GM18909 (cell line): ENCODE data around the gene HMGCL.
A peak's percentile ranks its signal among the peaks of the same experiment; 100 is the strongest.
"Not testable (repeated sequence)": the region's sequence is repeated elsewhere in the genome, so short reads cannot be mapped to it uniquely, and the experiment has no call there.

Experiments used
- ATAC-seq: cut with Tn5 transposase; IDR thresholded peaks from one replicate; pipeline ENCODE4 v1.9.1; 2021; ENCODE audit warnings: mild to moderate bottlenecking; ENCODE audit not compliant: unreplicated experiment, poor library complexity

HMGCL gene

DNA sequence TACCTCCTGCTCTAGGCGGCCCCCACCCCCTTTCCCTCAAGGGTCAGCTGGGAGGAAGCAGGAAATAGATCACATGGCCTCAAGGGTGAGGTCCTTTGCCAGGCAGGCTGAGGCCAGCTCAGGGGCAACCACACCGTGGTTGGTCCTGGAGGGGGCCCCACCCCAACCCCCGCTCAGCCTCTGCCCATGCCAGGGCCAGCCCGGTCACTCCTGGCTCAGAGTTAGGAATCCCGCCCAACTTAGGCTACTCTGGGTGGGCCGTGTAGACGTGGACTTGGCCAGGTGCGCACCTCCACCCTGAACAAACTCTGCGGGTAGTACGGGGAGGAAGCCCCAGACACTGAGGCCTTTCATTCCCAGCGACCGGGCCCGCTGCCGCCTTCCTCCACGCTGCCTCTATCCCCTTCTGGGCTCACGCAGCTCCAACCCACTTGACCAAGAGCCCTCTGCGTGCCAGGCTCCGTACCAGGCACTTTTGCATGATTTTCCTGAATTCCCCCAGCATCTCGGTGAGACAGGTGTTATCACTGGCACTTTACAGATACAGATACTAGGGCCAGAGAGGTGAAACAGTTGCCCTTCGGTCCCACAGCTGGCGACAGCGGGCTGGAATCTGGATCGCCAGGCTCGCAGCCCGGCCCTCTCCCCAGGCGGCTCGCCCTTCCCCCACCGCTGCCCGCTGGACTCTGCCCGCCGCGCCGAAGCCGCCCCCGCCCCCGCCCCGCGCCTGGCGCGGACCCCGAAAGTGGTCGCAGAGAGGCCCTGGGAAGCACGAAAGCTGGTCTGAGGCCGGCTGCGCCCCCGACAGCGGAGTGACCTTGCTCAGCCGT is 25.4 kb downstream of the HMGCL start:
- ATAC-seq: peak; percentile 14

- ATAC-seq: no peak
These were observed 26.0 kb downstream of the HMGCL start for GRCh38 chr1:23799255-23799569.

- no peak for ATAC-seq
These were observed 26.5 kb downstream of the HMGCL start for GRCh38 chr1:23798662-23799142.

DNA sequence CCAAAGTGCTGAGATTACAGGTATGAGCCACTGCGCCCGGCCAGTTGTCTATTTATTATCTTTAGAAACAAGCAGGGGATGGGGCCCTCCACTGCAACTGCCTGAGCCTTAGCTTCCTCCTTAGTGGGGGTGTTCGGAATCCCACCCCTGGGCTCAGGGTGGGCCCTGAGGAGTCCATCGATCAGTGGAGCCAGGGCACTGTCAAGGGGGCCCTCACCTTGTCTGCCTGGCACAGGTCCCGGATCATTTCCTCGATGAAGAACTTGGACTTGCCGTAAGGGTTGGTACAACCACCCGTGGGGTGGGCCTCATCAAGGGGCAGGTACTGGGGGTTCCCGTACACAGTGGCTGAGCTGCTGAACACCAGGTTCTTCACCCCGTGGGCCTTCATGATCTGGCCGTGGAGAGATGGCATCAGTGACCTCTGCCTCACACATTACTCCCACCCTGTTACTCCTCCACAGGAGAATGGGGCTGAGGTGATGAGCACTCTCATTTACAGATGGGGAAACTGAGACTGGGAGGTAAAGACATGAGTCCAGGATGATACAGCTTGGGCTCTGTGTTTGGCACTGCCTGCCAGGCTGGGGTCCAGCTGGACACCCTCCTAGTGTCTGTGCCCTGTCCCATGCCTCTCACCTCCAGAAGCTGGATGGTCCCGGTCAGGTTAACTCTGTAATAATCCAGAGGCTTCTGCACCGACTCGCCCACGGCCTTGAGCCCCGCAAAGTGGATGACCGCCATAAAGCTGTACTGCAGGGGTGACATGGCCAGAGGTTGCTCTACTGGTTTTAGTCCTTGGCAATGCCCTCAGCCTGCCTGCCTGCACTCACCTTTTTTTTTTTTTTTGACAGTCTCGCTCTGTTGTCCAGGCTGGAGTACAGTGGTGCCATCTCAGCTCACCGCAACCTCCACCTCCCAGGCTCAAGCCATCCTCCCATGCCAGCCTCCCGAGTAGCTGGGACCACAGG is 27.5 kb downstream of the HMGCL start:
- no peak for ATAC-seq

GRCh38 chr1:23796466-23797271 is 28.6 kb downstream of the HMGCL start:
- ATAC-seq: no peak

DNA sequence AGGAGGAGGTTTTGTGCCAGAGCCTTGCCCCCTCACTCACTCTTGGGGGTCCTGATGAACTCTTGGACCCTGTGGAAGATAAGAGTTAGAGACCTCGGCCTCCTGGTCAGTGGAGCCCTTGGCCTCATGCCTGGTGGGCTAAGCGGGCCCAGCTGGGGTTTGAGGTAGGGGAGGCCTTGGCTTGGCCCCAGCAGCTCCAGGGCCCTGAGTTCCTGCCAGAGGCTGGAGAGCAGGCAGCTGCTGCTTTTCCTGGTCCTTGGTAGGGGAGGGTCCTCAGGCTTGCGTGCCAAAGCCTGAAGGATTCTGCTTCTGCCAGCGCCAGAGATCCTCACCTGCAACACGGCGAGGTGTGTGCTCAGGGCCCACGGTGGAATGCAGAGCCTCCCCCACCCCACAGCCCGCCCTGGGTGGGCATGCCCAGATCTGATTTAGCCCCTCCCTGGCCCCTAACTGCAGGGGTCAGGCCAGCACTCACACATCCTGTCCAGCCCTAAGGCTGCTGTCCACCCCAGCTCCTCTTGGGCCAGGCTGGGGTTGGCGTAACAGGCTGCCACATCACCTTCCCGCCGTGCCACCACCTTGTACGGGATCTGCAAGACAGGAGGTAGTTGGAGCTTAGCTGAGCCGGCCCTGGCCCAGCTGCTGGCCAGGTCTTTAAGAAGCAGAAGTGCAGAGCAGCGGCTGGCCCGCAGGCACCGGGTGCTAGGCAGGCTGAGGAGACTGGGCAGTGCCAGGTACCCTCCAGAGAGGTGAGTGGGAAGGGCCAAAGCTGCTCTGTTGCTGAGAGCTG is 29.4 kb downstream of the HMGCL start:
- no peak for ATAC-seq

DNA sequence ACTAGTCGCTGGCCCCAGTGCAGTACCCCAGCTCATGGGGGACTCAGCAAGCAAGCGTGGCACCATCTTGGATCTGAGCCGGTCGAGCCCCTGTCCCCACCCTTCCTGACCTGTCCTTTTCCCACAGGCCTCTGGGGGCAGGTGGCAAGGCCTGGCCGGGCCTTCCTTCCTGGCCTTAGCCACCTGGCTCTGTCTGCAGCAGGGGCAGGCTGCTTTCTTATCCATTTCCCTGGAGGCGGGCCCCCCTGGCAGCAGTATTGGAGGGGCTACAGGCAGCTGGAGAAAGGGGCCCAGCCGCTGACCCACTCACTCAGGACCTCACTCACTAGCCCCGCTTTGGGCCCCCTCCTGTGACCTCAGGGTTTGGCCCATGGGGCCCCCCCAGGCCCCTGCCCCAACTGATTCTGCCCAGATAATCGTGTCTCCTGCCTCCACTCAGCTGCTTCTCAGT is 30.5 kb downstream of the HMGCL start:
- ATAC-seq: not testable (repeated sequence)

DNA sequence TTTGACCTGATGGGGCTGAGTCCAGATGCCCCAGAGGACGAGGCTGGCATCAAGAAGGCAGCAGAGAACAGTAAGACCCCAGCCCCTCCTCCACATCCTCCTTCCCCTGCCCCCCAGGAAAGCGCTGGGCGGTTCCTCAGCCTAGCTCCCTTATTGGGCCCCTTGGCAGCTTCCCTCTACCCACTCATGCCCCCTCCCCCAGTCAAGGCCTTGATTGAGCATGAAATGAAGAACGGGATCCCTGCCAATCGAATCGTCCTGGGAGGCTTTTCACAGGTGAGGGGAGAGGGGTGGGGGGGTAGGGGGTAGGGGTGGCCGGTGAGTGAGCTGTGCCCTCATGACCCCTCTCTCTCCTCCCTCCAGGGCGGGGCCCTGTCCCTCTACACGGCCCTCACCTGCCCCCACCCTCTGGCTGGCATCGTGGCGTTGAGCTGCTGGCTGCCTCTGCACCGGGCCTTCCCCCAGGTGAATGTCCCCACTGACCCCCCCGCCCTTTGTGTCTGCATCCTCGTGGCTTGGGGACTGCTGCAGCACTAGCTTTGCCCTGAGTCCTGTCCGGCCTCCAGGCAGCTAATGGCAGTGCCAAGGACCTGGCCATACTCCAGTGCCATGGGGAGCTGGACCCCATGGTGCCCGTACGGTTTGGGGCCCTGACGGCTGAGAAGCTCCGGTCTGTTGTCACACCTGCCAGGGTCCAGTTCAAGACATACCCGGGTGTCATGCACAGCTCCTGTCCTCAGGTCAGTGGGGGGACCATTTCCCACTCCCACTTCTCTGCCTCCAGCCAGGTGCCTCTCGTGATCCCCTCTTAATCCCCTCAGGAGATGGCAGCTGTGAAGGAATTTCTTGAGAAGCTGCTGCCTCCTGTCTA is 31.1 kb downstream of the HMGCL start:
- no peak for ATAC-seq

DNA sequence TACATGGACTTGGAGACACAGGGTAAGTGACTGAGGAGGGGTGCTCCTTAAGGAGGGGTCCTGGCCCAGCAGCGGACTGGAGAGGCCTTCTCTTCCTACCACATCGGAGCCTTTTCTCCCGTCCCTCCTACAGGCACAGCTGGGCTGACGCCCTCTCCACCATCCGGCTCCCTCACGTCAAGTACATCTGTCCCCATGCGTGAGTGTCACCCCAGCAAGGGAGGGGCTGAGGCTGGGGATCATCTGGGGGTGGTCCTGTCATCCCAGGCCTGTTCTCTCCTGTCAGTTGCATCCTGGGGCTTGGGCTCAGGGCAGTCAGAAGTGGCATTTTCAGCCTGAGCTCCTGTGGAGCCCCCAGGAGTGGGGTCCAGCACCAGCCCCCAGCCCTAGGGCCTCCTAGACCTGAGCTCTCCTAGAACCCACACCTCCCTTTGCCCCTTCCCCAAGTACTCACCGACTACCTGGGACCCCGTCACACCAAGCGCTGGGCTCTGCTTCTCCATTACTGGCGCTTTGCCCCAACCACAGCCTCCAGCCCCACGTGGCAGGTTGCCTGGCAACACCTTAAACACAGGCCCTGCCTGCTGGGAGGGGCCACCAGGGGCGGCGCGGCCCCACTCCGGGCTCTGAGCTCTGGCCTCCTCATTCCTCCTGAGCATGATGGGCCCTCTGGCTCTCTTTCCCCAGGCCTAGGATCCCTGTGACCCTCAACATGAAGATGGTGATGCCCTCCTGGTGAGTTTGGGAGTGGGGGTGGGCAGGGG is 32.0 kb downstream of the HMGCL start:
- no peak for ATAC-seq

DNA sequence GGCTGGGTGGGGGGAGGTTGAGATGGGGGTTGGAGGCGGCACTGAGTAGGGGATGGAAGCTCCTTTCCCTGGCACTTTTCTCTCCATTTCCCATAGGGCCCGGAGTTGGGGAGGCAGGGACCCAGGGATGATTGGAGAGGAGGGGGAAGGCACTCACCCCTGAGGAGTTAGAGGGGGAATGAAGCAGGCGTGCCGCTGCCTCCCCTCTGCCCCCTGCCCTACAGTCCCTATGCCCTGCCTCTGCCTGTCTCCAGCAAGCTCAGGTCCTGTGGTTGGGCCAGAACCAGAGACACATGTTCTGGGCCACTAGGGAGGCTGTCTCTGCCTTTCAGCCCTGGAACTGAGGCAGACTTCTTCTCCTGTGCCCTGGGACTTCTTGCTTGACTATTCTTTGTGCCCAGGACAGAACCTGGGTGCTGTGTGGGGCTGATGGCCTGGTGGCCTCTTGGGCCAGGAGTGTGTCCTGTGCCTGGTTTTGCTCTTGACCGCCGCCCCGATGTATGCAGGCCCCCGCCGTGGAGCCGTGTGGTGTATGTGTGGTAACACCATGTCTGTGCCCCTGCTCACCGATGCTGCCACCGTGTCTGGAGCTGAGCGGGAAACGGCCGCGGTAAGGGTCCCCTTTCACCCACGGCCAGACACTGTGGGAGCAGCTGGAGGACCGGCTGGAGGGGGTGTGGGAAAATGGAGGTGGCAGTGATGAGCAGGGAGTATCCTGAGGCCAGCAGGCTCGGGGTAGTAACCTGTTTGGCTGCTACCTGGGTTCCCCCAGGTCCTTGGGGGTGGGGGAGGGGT is 32.9 kb downstream of the HMGCL start:
- ATAC-seq: no peak

GRCh38 chr1:23791516-23792047 is 33.6 kb downstream of the HMGCL start:
- peak; percentile 2 for ATAC-seq

DNA sequence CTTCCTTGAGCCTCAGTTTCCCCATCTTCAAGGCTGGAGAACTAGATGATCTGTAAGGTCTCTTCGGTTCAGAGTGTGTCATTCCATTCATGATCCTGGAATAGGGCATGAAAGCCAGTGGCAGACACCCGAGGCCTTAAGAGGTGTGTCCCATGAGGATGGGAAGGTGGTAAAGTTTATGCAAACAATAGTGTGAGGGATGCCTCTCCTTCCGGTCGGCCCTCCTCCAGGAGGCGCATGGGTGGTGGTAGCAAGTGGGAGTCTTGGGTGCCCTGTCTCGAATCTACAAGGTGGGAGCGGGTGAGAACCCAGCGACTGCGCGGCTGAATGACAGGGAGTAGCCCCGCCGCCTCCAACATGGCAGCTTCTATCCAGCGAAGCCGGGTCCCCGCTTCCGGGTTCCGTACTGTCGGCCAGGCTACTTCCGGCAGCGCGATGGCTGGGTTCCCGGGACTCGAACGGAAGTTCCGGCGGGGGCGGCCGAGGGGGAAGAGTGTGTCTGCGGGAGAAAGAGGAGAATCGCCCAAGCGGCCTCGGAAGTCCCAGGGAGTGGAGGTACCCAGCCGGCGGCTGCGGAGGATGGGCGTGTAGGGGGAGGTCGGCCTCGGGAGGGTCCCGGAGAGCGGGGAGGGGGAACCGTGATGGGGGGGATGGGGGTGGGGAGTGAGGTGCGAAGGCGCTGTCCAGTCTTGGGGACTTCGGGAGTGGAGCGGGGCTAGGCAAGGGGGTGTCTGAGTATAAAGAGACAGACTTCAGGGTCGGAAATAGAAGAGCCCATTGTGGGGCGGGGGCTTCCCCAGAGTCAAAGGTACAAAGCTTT is 34.3 kb downstream of the HMGCL start, which contains the start of gene LYPLA2:
LYPLA2 (plus strand) TSS at position 450 of the 820 bp plus-strand sequence. CDS start 1,538 bp downstream, outside the sequence.
- ATAC-seq: peak; percentile 76

DNA sequence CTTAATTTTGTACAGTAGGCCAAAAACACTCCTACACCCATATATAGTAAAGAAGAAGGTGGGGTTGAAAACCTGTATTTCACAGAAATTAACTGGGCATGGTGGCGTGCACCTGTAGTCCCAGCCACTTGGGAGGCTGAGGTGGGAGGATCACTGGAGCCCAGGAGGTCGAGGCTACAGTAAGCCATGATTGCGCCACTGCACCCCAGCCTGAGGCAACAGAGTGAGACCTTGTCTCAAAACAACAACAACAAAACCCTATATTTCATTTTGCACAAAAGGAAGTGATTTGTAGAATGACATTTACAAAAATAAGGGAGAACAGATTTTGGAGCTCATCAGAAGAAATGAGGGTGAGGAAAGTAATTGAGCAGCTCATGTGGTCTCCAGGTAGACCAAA is 36.5 kb downstream of the HMGCL start:
- ATAC-seq: no peak

GRCh38 chr1:23787701-23788100 is 37.5 kb downstream of the HMGCL start:
- ATAC-seq: no peak

- ATAC-seq: no peak
These were observed 40.4 kb downstream of the HMGCL start for GRCh38 chr1:23784846-23785245.

GRCh38 chr1:23783141-23783540 is 42.1 kb downstream of the HMGCL start:
- ATAC-seq: not testable (repeated sequence)
